Upper lobe of left lung (tissue), 6 donors: Measurements from ENCODE around the gene AP3D1. TPM values are rescaled to one million over a fixed set of nuclear protein-coding genes. Genes with fewer than 3 reads are reported as not detected.

ENCODE experiments used
- ATAC-seq, 2 donors: fragments of 200-7000 bp; cut with Tn5 transposase; one replicate each; pipeline ENCODE4 v1.9.1; 2022; ENCODE audit warnings: mild to moderate bottlenecking in 2 of 2, moderate library complexity in 2 of 2; ENCODE audit not compliant: low FRiP score in 2 of 2
- DNase-seq, 2 donors: peaks; one replicate each; pipeline ENCODE4 v3.0.0-alpha.2; 2019 to 2020
- H3K27ac ChIP-seq, 4 donors: fragments of 200-600 bp; sonication (generic); one replicate each; pipeline ENCODE4 v1.5.1; 2016 to 2019
- H3K27me3 ChIP-seq, 4 donors: fragments of 200-600 bp; sonication (generic); one replicate each; pipeline ENCODE4 v1.5.1; 2017 to 2019
- H3K36me3 ChIP-seq, 4 donors: fragments of 200-600 bp; sonication (generic); one replicate each; pipeline ENCODE4 v1.5.1; 2016 to 2019
- H3K4me1 ChIP-seq, 4 donors: fragments of 200-600 bp; sonication (generic); one replicate each; pipeline ENCODE4 v1.5.1; 2018 to 2019
- H3K4me3 ChIP-seq, 4 donors: fragments of 200-600 bp; sonication (generic); one replicate each; pipeline ENCODE4 v1.5.1; 2017 to 2019; ENCODE audit warnings: mild to moderate bottlenecking in 2 of 4, moderate library complexity in 1 of 4
- H3K9me3 ChIP-seq, 4 donors: fragments of 200-600 bp; sonication (generic); one replicate each; pipeline ENCODE4 v1.5.1; 2018 to 2019
- CTCF ChIP-seq, 6 experiments: fragments of 450-650 bp in 4 of 6; fragments of 200-600 bp in 2 of 6; sonication (generic) in 2 of 6; IDR thresholded peaks; one replicate each; pipeline ENCODE4 v1.5.1; 2016 to 2019; ENCODE audit warnings: antibody characterized with exemption in 6 of 6
- EP300 ChIP-seq, 4 donors: sonication (generic); formaldehyde crosslinking; IDR thresholded peaks; one replicate each; pipeline ENCODE4 v1.5.1; 2017; ENCODE audit warnings: antibody characterized with exemption in 4 of 4, control low read depth in 2 of 4
- POLR2A ChIP-seq, 4 donors: fragments of 450-650 bp; IDR thresholded peaks; one replicate each; pipeline ENCODE4 v1.5.1; 2016 to 2017; ENCODE audit warnings: antibody characterized with exemption in 4 of 4, mild to moderate bottlenecking in 2 of 4
- POLR2AphosphoS5 ChIP-seq, 2 donors: sonication (generic); formaldehyde crosslinking; IDR thresholded peaks; one replicate each; pipeline ENCODE4 v1.5.1; 2017; ENCODE audit warnings: antibody characterized with exemption in 2 of 2
- WGBS, 2 donors: methylation state at CpG; one replicate each; pipeline ENCODE4 v1.1.5; 2017 to 2018; 5-methylcytosine and 5-hydroxymethylcytosine counted together
- total RNA-seq, 6 donors: library from RNA; depleted of rRNA in 4 of 6; stranded (reverse); fragments of >200 nt in 4 of 6; gene quantifications; one replicate each; pipeline versions ENCODE4 v1.1.0 to v1.2.1, GENCODE V29; 2016 to 2021
- donor health status: DM: no; HTN: no; CAD: no; lungs with moderate emphysema.
- donor health status: DM: no; HTN: yes; CAD: no; lungs with severe emphysema.

Gene AP3D1
- total RNA-seq, 6 donors from 2014 or later = 73.5 to 180 (median 115) TPM

DNA sequence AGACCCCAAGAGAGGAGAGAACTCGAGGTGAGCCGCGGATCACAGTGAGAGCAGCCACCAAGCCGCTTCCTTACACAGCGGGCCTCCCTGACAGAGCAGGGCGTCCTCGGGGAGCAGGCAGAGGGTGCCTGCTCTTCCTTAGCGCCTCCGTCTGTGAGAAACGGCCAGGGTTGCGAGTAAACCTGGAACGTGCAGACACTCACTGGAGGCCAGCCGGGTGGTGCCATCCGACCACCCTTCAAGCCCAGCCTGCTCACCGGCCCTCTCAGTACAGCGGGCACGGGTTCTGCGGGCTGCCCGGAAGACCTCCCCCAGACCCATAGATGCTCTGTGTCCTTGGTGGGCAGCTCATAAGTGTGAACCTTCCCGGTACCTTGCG is 22.0 kb upstream of the AP3D1 start:
- Histone ChIP-seq H3K27ac (peak overlapping the region in 1 of 4 donors; percentile 6), H3K36me3 (peaks cover 0 to 7% (median 0%) of the 10 kb centered on the region in 4 donors), H3K27me3 (no peaks in the 10 kb centered on the region), H3K4me1 (peaks cover 39 to 63% (median 54%) of the 10 kb centered on the region in 4 donors), H3K9me3 (no peaks in the 10 kb centered on the region), H3K4me3 (no peak overlapping the region)
- ATAC-seq (no peak), DNase-seq (peak in 1 of 2 donors; percentile 54)
- WGBS, 2 donors = 94% methylated on average over 21 of the region's 21 CpGs; no CpG with 5 or more reads in 1 of the 2 donors
- TF ChIP-seq CTCF (IDR thresholded peaks at IDR 0.05) (no peak), POLR2A (IDR thresholded peaks at IDR 0.05) (no peak), EP300 (IDR thresholded peaks at IDR 0.05) (no peak), POLR2AphosphoS5 (IDR thresholded peaks at IDR 0.05) (no peak)

- no peak overlapping the region for H3K4me3 ChIP-seq
- H3K9me3 ChIP-seq = no peaks in the 10 kb centered on the region
- TF ChIP-seq EP300 (IDR thresholded peaks at IDR 0.05) = no peak
- peak in 1 of 6 experiments; percentile 15 for TF ChIP-seq CTCF (IDR thresholded peaks at IDR 0.05)
- no peak for TF ChIP-seq POLR2A (IDR thresholded peaks at IDR 0.05)
- DNase-seq (peak; percentile 36 to 85), ATAC-seq (no peak)
- 44 to 45% methylated on average over 15 to 27 of the region's 27 CpGs for WGBS, 2 donors
- peak overlapping the region; percentile 52 to 99 (median 70) for H3K27ac ChIP-seq
- H3K27me3 ChIP-seq = no peaks in the 10 kb centered on the region
- peaks cover 0 to 7% (median 0%) of the 10 kb centered on the region in 4 donors for H3K36me3 ChIP-seq
- peaks cover 55 to 74% (median 66%) of the 10 kb centered on the region in 4 donors for H3K4me1 ChIP-seq
These were observed 20.2 kb upstream of the AP3D1 start for GRCh38 chr19:2171349-2172145.

- no peak overlapping the region for H3K4me3 ChIP-seq
- DNase-seq (no peak), ATAC-seq (no peak)
- no peak for TF ChIP-seq CTCF (IDR thresholded peaks at IDR 0.05)
- TF ChIP-seq POLR2A (IDR thresholded peaks at IDR 0.05) = no peak
- TF ChIP-seq POLR2AphosphoS5 (IDR thresholded peaks at IDR 0.05) = no peak
- TF ChIP-seq EP300 (IDR thresholded peaks at IDR 0.05) = no peak
- H3K27me3 ChIP-seq = no peaks in the 10 kb centered on the region
- H3K27ac ChIP-seq = peak overlapping the region; percentile 52 to 99 (median 70)
- no peaks in the 10 kb centered on the region for H3K9me3 ChIP-seq
- WGBS, 2 donors = 81 to 84% methylated on average over 5 of the region's 5 CpGs
- peaks cover 60 to 74% (median 66%) of the 10 kb centered on the region in 4 donors for H3K4me1 ChIP-seq
- H3K36me3 ChIP-seq = peaks cover 0 to 7% (median 0%) of the 10 kb centered on the region in 4 donors
These were observed 19.6 kb upstream of the AP3D1 start for GRCh38 chr19:2170987-2171348.

DNA sequence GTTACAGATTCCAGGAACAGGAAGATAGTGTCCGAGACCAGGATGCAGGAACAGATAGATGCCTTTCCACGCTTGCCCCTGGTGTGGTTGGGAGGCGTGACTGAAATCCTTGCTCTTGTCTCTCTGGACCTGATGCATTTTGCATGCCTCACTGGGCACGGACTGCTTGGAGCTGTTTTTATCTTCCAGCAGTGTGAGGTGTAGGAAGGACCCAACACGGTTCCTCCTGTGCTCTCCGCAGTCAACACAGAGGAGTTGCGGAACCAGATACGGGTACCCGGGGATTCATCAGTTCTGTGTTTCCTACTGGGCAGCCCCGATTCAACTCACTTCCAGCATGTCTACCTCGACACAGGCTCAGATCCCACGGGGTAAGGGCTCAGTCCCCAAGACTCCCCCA is 18.9 kb upstream of the AP3D1 start:
- H3K27me3 ChIP-seq = no peaks in the 10 kb centered on the region
- H3K36me3 ChIP-seq = peaks cover 0 to 7% (median 0%) of the 10 kb centered on the region in 4 donors
- TF ChIP-seq CTCF (IDR thresholded peaks at IDR 0.05) = no peak
- peaks cover 67 to 78% (median 69%) of the 10 kb centered on the region in 4 donors for H3K4me1 ChIP-seq
- no peak for DNase-seq
- H3K9me3 ChIP-seq = no peaks in the 10 kb centered on the region
- H3K4me3 ChIP-seq = no peak overlapping the region
- ATAC-seq = no peak
- H3K27ac ChIP-seq = peak overlapping the region; percentile 90 to 99 (median 96)
- 79% methylated on average over 12 of the region's 12 CpGs for WGBS, 2 donors
